HG02798 (cell line): ENCODE results near the gene SMURF2.
A peak's percentile ranks its signal among the peaks of the same experiment; 100 is the strongest.

Source experiments
- ATAC-seq: cut with Tn5 transposase; IDR thresholded peaks from one replicate; pipeline ENCODE4 v1.9.1; 2021; ENCODE audit warnings: mild to moderate bottlenecking; ENCODE audit not compliant: unreplicated experiment, poor library complexity

Gene SMURF2

DNA sequence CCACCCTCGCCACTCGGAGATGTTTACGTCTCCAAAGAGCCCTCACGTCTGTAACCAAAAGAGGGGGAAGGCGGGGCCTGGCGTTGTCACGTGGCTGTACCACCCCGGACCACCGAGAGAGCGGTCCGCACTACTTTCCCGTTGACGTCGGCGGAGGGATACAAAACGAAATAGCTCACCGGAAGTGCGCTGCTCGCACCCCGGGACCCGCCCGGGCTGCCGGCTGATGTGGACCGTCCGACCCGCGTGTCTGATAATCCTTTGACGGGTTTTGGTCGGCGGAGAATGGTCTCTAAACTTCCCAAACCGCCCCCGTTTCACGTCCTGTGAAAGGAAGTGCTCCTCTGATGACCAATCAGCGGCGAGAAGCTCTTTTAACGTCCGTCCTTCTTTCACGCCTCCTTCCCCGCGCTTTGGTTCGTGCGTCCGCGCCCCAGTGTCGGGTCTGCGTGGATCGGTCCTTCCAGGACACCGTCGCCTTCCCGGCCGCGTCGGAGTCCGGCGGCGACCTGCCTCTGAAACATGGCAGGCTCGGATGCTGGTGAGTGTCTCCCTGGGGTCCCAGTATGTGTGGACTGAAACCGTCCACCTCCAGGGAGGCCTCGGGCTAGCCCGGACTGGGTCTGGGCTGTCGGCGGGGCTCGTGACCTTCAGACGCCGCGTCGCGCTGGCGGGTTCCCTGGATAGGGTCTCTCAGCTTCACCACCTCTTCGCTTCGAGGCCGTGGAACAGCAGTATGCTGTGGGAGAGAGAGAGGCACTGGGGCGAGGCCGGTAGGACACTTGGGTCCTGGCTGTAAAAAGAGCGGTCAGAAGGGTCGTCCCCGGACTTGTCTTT lies 155.3 kb downstream of the SMURF2 start, which contains the start of gene CEP95:
CEP95 (plus strand) TSS at position 402 of the 837 bp plus-strand sequence; CDS start at position 523, 121 bp downstream.
- peak; percentile 67 for ATAC-seq

DNA sequence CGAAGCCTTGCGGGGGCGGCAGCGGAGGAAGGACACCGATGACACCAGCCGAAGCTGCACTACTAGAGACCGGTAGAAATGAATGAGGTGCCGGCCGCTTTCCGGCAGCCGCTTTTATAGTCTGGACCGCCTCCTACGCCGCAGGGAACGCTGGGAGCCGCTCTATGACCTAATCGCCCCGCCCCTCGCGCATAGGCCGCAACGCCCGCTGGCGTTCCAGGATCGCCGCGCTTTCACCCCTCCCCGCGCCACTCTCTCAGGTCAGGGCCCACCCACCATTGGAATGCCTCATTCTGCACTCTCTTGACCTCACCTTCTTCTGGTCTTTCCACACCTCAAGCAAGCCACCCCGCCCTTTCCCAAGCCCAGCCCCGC lies 155.9 kb downstream of the SMURF2 start, which contains the start of gene DDX5:
DDX5 (minus strand) TSS at position 89 of the 375 bp plus-strand sequence. CDS start 170 bp downstream, outside the sequence.
- peak; percentile 66 for ATAC-seq

DNA sequence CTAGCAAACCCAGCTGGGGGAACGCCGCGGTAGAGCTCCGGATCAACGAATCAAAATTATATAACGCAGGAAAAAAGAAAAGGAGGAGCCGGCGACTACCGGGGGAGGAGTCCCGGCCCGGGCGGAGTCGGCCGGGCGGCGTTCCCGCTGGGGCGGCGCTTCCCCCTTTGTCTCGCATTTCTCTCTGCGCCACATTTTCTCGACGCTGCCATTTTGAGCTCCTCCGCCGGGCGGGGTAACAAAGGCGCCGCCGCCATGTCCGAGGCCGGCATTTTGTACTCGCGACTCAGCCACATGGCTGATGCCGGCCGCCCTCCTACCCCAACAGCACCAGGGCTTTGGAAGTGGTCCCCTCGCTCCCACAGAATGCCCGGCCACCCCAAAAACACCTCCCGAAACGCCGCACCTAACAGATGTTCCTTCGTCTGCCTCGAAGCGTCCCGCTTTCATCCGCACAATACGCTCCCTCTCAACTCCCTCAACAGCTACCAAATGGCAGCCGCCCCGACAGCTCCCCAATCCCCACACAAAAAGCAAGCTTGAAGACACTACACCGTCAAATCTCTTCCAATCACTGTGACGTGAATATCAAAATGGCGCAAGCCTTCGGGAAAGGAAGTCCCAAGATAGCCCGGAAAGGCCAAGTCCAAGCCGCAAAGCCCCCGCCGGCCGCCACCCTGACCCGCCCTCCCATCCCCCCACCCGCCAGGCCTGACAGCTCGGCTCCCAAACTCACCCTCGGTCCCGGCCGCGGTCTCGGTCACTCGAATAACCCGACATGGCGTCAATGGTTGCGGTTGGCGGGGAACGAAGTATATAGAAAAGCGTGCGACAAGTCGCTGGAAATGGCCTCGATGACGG lies 156.5 kb downstream of the SMURF2 start:
- ATAC-seq: peak; percentile 25

DNA sequence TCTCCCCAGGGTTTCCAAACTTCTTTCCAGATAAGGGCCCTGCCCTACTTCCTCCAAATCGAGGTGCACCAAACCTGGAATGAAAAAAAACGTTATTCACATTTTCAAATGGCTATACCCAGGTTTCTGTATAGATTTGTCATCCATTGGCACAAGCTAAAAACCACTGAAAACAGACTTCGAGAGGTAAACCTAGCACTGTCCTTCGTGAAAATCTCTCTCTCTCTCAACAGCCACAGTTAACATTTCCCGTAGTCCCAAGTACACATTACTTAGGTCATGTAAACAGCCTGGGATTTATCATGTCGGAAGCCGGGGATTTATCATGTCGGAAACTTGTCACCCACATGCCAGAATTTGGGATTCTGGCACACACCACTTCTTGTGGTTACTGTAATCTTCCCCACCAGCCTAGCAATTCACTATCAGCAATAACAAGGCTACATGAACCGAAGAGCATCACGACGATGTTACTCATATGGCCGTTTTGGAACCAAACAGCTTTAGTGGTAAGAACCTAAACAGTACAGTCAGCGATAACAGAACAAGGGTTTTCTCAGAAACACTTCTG lies 157.3 kb downstream of the SMURF2 start:
- no peak for ATAC-seq

DNA sequence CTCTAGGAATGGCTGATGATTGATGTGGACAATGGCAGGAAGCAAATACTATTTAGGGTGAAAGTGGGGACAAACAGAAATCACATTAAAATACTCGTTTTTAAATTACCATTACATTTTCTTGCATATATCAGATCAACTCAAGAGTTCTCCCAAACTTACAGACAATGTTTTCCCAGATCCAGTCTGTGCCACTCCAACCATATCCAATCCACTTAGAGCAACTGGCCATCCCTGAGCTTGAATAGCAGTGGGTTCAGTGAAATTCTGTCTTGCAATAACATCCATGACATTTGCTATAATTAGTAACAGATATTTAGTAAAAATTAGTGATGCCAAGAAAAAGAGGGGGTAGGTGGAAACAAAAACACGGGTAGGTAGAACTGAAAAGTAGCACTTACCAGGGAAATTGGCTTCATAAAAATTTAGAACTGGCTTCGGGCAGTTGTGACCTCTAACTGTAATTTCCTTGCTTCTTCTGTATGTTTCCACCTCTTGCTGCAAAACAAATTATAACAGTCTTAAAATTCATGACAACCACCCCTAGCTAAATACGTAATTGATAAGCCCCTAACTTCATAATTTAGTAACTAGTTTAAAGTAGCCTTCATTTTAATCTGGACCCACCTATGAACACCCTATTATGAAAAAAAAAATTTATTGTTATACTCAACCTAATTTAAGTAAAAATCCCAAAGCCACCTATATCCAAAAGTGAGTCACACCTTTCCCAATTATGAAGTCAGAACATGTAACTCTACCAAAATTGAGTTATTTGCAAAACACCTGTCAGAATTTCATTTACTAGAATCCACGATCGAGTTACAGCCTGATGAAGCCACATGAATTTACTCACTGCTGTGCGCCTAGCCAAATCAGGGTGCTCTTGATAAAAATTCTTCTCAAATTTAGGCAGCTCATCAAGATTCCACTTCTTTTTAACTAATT lies 158.0 kb downstream of the SMURF2 start:
- ATAC-seq: no peak

- ATAC-seq: no peak
Observed at GRCh38 chr17:64503341-64503740, 158.8 kb downstream of the SMURF2 start.

DNA sequence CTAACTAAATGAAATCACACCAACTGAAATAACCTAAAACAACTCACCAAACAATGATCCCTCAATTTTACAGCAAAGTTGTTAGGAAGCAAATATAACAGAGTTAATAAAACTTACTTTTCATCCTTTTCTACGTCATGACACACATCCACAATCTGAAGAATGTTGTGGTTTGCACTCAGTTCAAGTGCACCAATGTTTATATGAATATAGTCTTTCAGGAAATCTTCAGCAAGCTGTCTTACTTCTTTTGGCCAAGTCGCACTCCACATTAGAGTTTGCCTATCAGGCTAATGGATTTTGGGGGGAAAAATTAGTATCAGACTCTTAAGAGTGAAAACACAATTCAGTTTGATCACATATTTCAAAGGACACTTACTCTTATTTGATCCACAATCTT lies 159.3 kb downstream of the SMURF2 start:
- no peak for ATAC-seq

DNA sequence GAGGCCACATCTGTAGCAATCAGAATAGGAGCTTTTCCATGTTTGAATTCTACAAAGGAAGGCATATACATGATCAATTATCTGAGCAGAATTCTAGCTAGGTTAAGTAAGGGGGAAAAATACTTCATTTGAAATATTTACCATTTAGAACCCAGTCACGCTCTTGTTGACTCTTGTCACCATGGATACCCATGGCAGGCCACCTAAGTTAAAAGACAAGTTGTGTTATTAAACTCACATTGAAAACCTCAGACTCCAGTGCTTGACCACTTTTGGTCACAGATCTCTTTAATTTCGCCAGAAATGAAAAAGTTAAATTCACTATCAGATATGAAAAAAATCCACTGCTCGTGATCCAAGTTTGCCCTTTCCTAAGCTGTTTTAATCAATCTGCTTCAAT lies 160.1 kb downstream of the SMURF2 start:
- no peak for ATAC-seq

GRCh38 chr17:64500862-64501765 lies 161.0 kb downstream of the SMURF2 start:
- no peak for ATAC-seq

DNA sequence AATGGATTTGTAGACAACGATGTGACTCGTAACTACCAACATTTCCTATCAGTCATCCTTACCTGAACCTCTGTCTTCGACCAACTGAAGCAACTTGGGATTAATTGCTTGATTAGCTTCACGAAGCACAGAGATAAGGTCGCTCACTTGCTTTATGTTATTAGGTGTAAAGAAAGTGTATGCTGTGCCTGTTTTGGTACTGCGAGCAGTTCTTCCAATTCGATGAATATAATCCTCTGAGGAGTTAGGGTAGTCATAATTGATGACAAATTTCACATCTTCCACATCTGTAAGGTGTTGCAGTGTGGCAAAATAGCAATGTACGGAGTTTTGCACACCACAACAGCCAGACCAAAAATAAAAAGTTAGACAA lies 161.6 kb downstream of the SMURF2 start:
- no peak for ATAC-seq

DNA sequence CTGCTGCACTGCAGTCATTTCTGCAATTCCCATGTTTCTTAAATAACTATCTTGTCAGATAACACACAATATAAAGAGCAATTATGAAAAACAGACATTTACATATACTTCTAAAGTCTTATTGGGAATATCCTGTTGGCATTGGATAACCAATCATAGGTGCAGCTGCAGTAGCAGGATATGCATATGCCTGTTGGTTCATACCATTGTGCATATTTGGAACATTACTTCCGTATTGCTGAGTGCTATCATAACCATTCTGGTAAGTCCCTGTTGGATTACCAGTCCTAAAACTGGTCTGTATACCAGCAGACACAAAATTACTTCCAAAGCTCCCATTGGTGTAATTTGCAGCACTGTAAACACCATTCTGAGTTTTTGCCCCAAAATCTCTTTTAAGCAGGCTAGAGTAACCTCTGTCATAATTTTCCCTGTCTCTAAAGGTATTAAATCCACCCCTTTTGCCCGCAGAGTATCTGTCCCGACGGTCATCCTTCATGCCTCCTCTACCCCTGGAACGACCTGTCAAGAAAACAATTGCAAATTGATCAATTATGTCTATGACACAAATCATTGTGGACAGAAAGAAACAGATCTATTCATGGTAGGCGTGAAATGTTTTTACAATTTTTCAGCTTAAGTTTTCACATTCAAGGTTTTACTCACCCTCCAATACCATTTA lies 162.2 kb downstream of the SMURF2 start:
- ATAC-seq: no peak

DNA sequence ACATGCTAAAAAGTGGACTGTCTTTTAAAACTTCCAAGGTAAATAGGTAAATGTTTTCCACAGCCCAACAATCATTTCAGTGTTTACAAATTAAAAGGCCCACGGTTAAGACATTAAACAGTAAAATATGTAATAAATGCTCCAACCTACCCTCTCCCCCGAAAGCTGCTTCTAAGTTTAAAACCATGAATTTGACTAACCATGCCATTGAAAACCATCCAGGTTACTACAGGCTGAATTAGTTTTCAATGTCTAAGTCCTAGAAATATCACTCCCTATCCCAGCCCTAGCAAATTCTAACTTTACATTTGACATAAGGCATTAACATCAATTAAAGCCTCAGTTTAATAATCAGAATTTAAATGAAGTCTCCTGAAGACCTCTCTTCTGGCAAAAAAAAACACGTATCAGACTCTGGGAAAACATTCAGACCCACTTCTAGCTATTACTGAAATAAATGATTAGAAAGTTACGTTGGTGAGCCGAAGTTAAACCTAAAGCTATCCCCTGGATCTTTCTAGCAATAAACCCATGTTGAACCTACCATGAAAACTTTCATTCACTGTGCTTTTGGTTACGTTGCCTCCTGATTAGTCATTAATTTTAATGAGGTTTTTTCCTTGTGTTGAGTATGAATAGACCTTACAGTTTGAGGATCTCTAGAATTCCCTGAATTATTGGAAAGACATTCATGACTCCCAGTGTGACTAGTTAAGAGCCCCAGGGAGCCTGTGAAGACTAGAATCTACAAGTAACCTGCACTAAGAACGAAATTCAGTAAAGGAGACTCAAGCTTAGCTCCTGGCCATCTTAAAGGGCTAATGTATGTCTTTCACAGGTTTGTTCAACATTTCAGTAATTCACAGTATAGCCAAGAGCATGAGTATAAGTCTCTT lies 163.6 kb downstream of the SMURF2 start:
- no peak for ATAC-seq

- no peak for ATAC-seq
Observed at GRCh38 chr17:64497565-64498035, 164.5 kb downstream of the SMURF2 start.

DNA sequence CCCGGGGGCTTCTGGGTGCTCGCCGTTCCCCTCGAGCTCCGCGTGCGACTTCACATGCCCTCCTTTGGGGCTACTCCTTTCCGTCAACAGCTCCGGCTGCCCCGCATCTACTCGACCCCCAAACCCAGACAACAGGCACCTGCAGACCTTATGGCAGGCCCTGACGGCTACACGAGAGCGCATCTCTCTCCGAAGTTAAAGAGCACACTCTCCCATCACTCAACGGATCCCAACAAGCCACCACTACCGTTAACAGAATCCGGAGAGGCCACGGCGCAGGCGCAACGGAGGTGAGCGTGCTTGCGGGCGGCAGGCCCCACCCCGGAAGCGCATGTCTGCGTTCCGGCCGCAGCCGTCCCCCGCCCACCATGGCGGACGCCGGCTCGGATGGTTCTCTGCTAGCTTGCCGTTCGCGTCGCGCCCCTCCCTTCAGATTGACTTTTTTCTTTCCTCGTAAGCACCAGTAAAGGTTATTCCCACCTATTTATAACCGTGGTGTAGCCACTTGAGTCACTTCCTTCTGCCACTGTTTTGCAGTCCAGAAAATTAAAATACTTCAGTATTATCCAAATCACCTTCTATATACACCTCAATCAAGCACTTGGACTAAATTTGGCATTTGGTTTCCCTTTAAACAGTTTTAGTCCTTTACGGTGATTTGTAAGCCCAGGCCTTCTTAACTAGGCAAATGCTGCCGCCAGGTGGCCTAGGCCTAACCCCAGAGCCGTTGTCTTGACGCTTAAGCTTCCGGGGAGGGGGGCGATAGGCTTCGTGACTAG lies 165.1 kb downstream of the SMURF2 start, which contains the start of gene POLG2:
POLG2 (minus strand) TSS at position 269 of the 779 bp plus-strand sequence; CDS start at position 183, 86 bp downstream.
- peak; percentile 91 for ATAC-seq

DNA sequence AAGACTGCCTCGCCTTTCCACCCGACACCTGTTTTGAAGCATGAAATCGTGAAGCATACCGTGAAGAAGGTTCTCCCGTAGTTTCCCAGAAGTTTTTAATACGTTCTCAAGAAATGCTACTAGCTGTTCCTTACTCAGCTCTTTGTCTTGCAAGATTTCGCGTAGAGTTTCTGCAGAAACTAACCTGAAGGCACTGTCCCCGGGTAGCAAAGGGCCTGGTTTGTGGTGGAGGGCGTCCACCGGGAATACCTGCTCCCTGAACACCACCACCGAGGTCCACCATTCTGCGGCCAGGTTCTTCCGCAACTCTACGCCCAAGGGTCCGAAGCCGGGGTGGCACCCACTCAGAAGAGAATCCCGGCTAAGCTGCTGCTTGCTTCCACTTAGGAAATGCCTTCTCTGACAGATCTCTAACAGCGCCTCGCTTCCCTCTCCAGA lies 165.7 kb downstream of the SMURF2 start:
- no peak for ATAC-seq
